Keratinocyte (primary cell): ENCODE measurements around the gene MYF5. TPM values are rescaled to one million over a fixed set of nuclear protein-coding genes. Genes with fewer than 3 reads are reported as not detected.

ENCODE experiments used
- DNase-seq: peaks from one replicate; pipeline ENCODE4 v3.0.0-alpha.2; 2011; ENCODE audit warnings: low read depth, missing footprints, low spot score
- FAIRE-seq: peaks from 2 replicates; lab custom pipeline; 2011; peaks lifted over from hg19 to GRCh38; lab: Jason Lieb, UNC
- H2AFZ ChIP-seq: 2 replicates; pipeline ENCODE4 v1.6.0; 2012; ENCODE audit warnings: low read length, control low read depth, inconsistent platforms; ENCODE audit not compliant: control insufficient read depth
- H3K27ac ChIP-seq: 2 replicates; pipeline ENCODE4 v1.5.1; 2011; ENCODE audit warnings: low read length; ENCODE audit not compliant: control insufficient read depth, insufficient read depth
- H3K27me3 ChIP-seq: 3 replicates; pipeline ENCODE4 v1.6.0; 2011; ENCODE audit warnings: low read length; ENCODE audit not compliant: control insufficient read depth, insufficient read depth; ENCODE audit errors: extremely low read depth
- H3K36me3 ChIP-seq, 2 experiments: 2 replicates in 1 of 2; 3 replicates in 1 of 2; pipeline ENCODE4 v1.5.1; 2011; ENCODE audit warnings: low read length in 2 of 2, mild to moderate bottlenecking in 1 of 2; ENCODE audit not compliant: control insufficient read depth in 2 of 2, insufficient read depth in 2 of 2; ENCODE audit errors: extremely low read depth in 1 of 2
- H3K4me1 ChIP-seq: 3 replicates; pipeline ENCODE4 v1.5.1; 2011; ENCODE audit warnings: low read length; ENCODE audit not compliant: control insufficient read depth, insufficient read depth; ENCODE audit errors: extremely low read depth
- H3K4me2 ChIP-seq: 3 replicates; pipeline ENCODE4 v1.6.0; 2011; ENCODE audit warnings: low read depth, low read length; ENCODE audit not compliant: control insufficient read depth, insufficient read depth; ENCODE audit errors: extremely low read depth
- H3K4me3 ChIP-seq, 3 experiments: fragments of 200-600 bp in 1 of 3; sonication (generic) in 1 of 3; 2 replicates in 2 of 3; 3 replicates in 1 of 3; pipeline ENCODE4 v1.5.1; 2011 to 2016; ENCODE audit warnings: low read length in 3 of 3, mild to moderate bottlenecking in 3 of 3, control low read depth in 2 of 3, inconsistent platforms in 1 of 3, low read depth in 1 of 3, mixed read lengths in 1 of 3, mixed run types in 1 of 3, moderate library complexity in 1 of 3; ENCODE audit not compliant: control insufficient read depth in 2 of 3, insufficient read depth in 2 of 3; ENCODE audit errors: extremely low read depth in 1 of 3
- H3K79me2 ChIP-seq: 2 replicates; pipeline ENCODE4 v1.6.0; 2012; ENCODE audit warnings: low read length; ENCODE audit not compliant: control insufficient read depth, insufficient read depth
- H3K9ac ChIP-seq: 3 replicates; pipeline ENCODE4 v1.6.0; 2011; ENCODE audit warnings: low read length; ENCODE audit not compliant: control insufficient read depth, insufficient read depth; ENCODE audit errors: extremely low read depth
- H3K9me1 ChIP-seq: 3 replicates; pipeline ENCODE4 v1.6.0; 2011; ENCODE audit warnings: low read length; ENCODE audit not compliant: control insufficient read depth, insufficient read depth; ENCODE audit errors: extremely low read depth
- H3K9me3 ChIP-seq: 2 replicates; pipeline ENCODE4 v1.5.1; 2012; ENCODE audit warnings: low read depth, low read length; ENCODE audit not compliant: control insufficient read depth
- H4K20me1 ChIP-seq: 3 replicates; pipeline ENCODE4 v1.6.0; 2011; ENCODE audit warnings: low read length; ENCODE audit not compliant: control insufficient read depth, insufficient read depth; ENCODE audit errors: extremely low read depth
- CTCF ChIP-seq, 3 experiments: IDR thresholded peaks in 1 of 3; conservative IDR thresholded peaks in 1 of 3; optimal IDR thresholded peaks in 1 of 3; 2 replicates in 2 of 3; 3 replicates in 1 of 3; pipeline versions ENCODE3 to v1.5.1; 2011; ENCODE audit warnings: low read length in 3 of 3, mild to moderate bottlenecking in 3 of 3, moderate library complexity in 2 of 3, control low read depth in 1 of 3, inconsistent platforms in 1 of 3; ENCODE audit not compliant: insufficient read depth in 2 of 3; ENCODE audit errors: extremely low read depth in 1 of 3
- EZH2 ChIP-seq: IDR thresholded peaks from one replicate; pipeline ENCODE4 v1.6.1; 2012; ENCODE audit warnings: inconsistent platforms, mild to moderate bottlenecking, low read length, moderate library complexity
- dilution Hi-C: fragments of 300-500 bp; cut with MboI; formaldehyde crosslinking; loops from one replicate; pipeline ENCODE4 v1.7.0; 2020; ENCODE audit warnings: low sequenced_read_pairs; ENCODE audit not compliant: extremely low pct_ligation_motif_present
- polyA plus RNA-seq, 5 experiments: library from polyadenylated mRNA; depleted of rRNA in 3 of 5; stranded (reverse) in 3 of 5; stranded (forward) in 1 of 5; unstranded in 1 of 5; fragments of >200 nt; gene quantifications; 1 replicate in 1 of 5; 2 replicates in 3 of 5; 3 replicates in 1 of 5; pipeline versions ENCODE4 v1.2.1 to v1.2.3, GENCODE V29; 2011 to 2012; ENCODE audit warnings: missing spikeins in 2 of 5, low read depth in 1 of 5, low replicate concordance in 1 of 5

The MYF5 gene
- polyA plus RNA-seq, 1 donor (not counting 4 experiments of a cell fraction or from before 2014, with no cell fraction given), result not detected

GRCh38 chr12:80715713-80716249, 931 bp upstream of the MYF5 start:
- H3K4me3 ChIP-seq, result no peak overlapping the region
- TF ChIP-seq EZH2 (no peak), CTCF (optimal IDR thresholded peaks at IDR 0.05 in 1 of 3, IDR thresholded peaks at IDR 0.05 in 1 of 3, conservative IDR thresholded peaks at IDR 0.05 in 1 of 3; ENCODE audit: extremely low read depth in 1 of 3, insufficient read depth in 2 of 3, low read length in 3 of 3) (no peak)
- H4K20me1 ChIP-seq, result no peaks in the 10 kb centered on the region
- no peaks in the 10 kb centered on the region for H3K36me3 ChIP-seq
- no peaks in the 10 kb centered on the region for H3K9me3 ChIP-seq
- no peaks in the 10 kb centered on the region for H3K79me2 ChIP-seq
- H3K4me1 ChIP-seq, result no peaks in the 10 kb centered on the region
- H3K9me1 ChIP-seq, result no peaks in the 10 kb centered on the region
- peaks cover 41% of the 10 kb centered on the region for H3K27me3 ChIP-seq
- no peak overlapping the region for H3K9ac ChIP-seq
- DNase-seq (no peak), FAIRE-seq (no peak)
- no peak overlapping the region for H3K4me2 ChIP-seq
- dilution Hi-C loops, result no loop called here
- no peak overlapping the region for H3K27ac ChIP-seq
- H2AFZ ChIP-seq, result no peak overlapping the region

- DNase-seq, result no peak
Measured at GRCh38 chr12:80717856-80718255, 1.1 kb downstream of the MYF5 start.

More at GRCh38 chr12:80717856-80718255, 1.1 kb downstream of the MYF5 start:
- Histone ChIP-seq H3K27me3 (peaks cover 45% of the 10 kb centered on the region), H3K36me3 (no peaks in the 10 kb centered on the region), H3K27ac (no peak overlapping the region), H4K20me1 (no peaks in the 10 kb centered on the region), H3K79me2 (no peaks in the 10 kb centered on the region), H3K4me3 (no peak overlapping the region), H3K9ac (no peak overlapping the region), H3K4me1 (no peaks in the 10 kb centered on the region), H3K9me3 (no peaks in the 10 kb centered on the region), H2AFZ (no peak overlapping the region), H3K9me1 (no peaks in the 10 kb centered on the region), H3K4me2 (no peak overlapping the region)
- FAIRE-seq, result no peak
- no peak for TF ChIP-seq CTCF (optimal IDR thresholded peaks at IDR 0.05 in 1 of 3, IDR thresholded peaks at IDR 0.05 in 1 of 3, conservative IDR thresholded peaks at IDR 0.05 in 1 of 3; ENCODE audit: extremely low read depth in 1 of 3, insufficient read depth in 2 of 3, low read length in 3 of 3)
- dilution Hi-C loops, result no loop called here
